IMR-90 (cell line): ENCODE measurements around the gene IGF2. TPM values are rescaled to one million over a fixed set of nuclear protein-coding genes. Genes with fewer than 3 reads are reported as not detected.

Experiments used
- ATAC-seq: fragments of 200-7000 bp; cut with Tn5 transposase; 2 replicates; pipeline ENCODE4 v1.9.1; 2020; ENCODE audit warnings: low read depth, mild to moderate bottlenecking, moderate library complexity
- BruUV-seq: library from RNA; stranded (reverse); fragments of 400-500 nt; replicated peaks from 2 replicates; lab custom pipeline; 2021; lab: Mats Ljungman, UMichigan
- CTCF ChIA-PET: fragments of 300-600 bp; formaldehyde crosslinking; extraction: SDS; loops from one replicate; lab custom pipeline; 2021; ENCODE audit warnings: antibody characterized with exemption; lab: Yijun Ruan, JAX
- POLR2A ChIA-PET: fragments of 300-600 bp; sonication (Branson Sonifier 250); formaldehyde crosslinking; loops from one replicate; lab custom pipeline; 2022; ENCODE audit warnings: antibody characterized with exemption; ENCODE audit not compliant: unreplicated experiment; lab: Charles Lee
- DNase-seq: peaks from one replicate; pipeline ENCODE4 v3.0.0; 2013
- H2AFZ ChIP-seq: replicated peaks from 2 replicates; pipeline ENCODE3; 2013; ENCODE audit warnings: low read length, mild to moderate bottlenecking; ENCODE audit not compliant: poor library complexity
- H2AK5ac ChIP-seq: 2 replicates; pipeline ENCODE4 v1.6.1; 2013; ENCODE audit warnings: low read depth, low read length, inconsistent platforms
- H2AK9ac ChIP-seq: replicated peaks from 2 replicates; pipeline ENCODE3; 2013; ENCODE audit warnings: mild to moderate bottlenecking, low read depth, low read length, moderate library complexity; ENCODE audit not compliant: poor library complexity
- H2BK120ac ChIP-seq: 2 replicates; pipeline ENCODE4 v1.6.1; 2013; ENCODE audit warnings: low read depth, low read length, inconsistent platforms
- H2BK15ac ChIP-seq: 3 replicates; pipeline ENCODE4 v1.6.1; 2013; ENCODE audit warnings: low read depth, low read length, inconsistent platforms
- H2BK20ac ChIP-seq: 2 replicates; pipeline ENCODE4 v1.6.1; 2013; ENCODE audit warnings: low read depth, mild to moderate bottlenecking, inconsistent platforms, low read length, moderate library complexity
- H2BK5ac ChIP-seq: 2 replicates; pipeline ENCODE4 v1.6.1; 2013; ENCODE audit warnings: mild to moderate bottlenecking, low read depth, low read length, inconsistent platforms; ENCODE audit not compliant: poor library complexity, severe bottlenecking
- H3K14ac ChIP-seq: replicated peaks from 2 replicates; pipeline ENCODE4 v1.6.1; 2013; ENCODE audit warnings: low read depth, low read length, inconsistent platforms
- H3K18ac ChIP-seq: 2 replicates; pipeline ENCODE4 v1.6.1; 2013; ENCODE audit warnings: low read depth, low read length, control low read depth
- H3K23ac ChIP-seq: 2 replicates; pipeline ENCODE4 v1.6.1; 2013; ENCODE audit warnings: low read depth, low read length, inconsistent platforms
- H3K27ac ChIP-seq: 2 replicates; pipeline ENCODE4 v1.5.1; 2013; ENCODE audit warnings: mild to moderate bottlenecking, control low read depth, low read length; ENCODE audit not compliant: insufficient read depth
- H3K27me3 ChIP-seq: 2 replicates; pipeline ENCODE4 v1.6.1; 2013; ENCODE audit warnings: low read length; ENCODE audit not compliant: control insufficient read depth, insufficient read depth
- H3K36me3 ChIP-seq: 2 replicates; pipeline ENCODE4 v1.6.1; 2013; ENCODE audit warnings: low read length, mixed read lengths; ENCODE audit not compliant: control insufficient read depth, insufficient read depth
- H3K4ac ChIP-seq: 2 replicates; pipeline ENCODE4 v1.6.1; 2013; ENCODE audit warnings: low read depth, low read length, inconsistent platforms
- H3K4me1 ChIP-seq: 2 replicates; pipeline ENCODE4 v1.6.1; 2013; ENCODE audit warnings: low read length, mixed read lengths; ENCODE audit not compliant: control insufficient read depth, insufficient read depth
- H3K4me2 ChIP-seq: 2 replicates; pipeline ENCODE4 v1.6.1; 2013; ENCODE audit warnings: low read depth, mild to moderate bottlenecking, control low read depth, low read length, moderate library complexity
- H3K4me3 ChIP-seq: 2 replicates; pipeline ENCODE4 v1.5.1; 2013; ENCODE audit warnings: low read depth, mild to moderate bottlenecking, control low read depth, low read length, moderate library complexity; ENCODE audit not compliant: insufficient read depth
- H3K56ac ChIP-seq: 2 replicates; pipeline ENCODE4 v1.6.1; 2013; ENCODE audit warnings: low read length, inconsistent platforms; ENCODE audit not compliant: insufficient read depth; ENCODE audit errors: extremely low read depth
- H3K79me1 ChIP-seq, 2 experiments: 2 replicates each; pipeline ENCODE4 v1.6.1; 2013; ENCODE audit warnings: low read length in 2 of 2, inconsistent platforms in 1 of 2, low read depth in 1 of 2
- H3K9ac ChIP-seq: 2 replicates; pipeline ENCODE4 v1.6.1; 2013; ENCODE audit warnings: low read depth, low read length, control low read depth
- H3K9me1 ChIP-seq: 2 replicates; pipeline ENCODE4 v1.6.1; 2013; ENCODE audit warnings: low read length, inconsistent platforms; ENCODE audit not compliant: insufficient read depth
- H3K9me3 ChIP-seq: 2 replicates; pipeline ENCODE4 v1.6.1; 2013; ENCODE audit warnings: low read length; ENCODE audit not compliant: control insufficient read depth, insufficient read depth
- H4K20me1 ChIP-seq: 2 replicates; pipeline ENCODE4 v1.6.1; 2013; ENCODE audit warnings: low read length, inconsistent platforms; ENCODE audit not compliant: insufficient read depth
- H4K5ac ChIP-seq: 2 replicates; pipeline ENCODE4 v1.6.1; 2013; ENCODE audit warnings: mild to moderate bottlenecking, low read depth, low read length, control low read depth
- H4K8ac ChIP-seq, 2 experiments: 2 replicates each; pipeline ENCODE4 v1.6.1; 2013; ENCODE audit warnings: low read depth in 2 of 2, low read length in 2 of 2, control low read depth in 1 of 2, inconsistent platforms in 1 of 2
- H4K91ac ChIP-seq: 2 replicates; pipeline ENCODE4 v1.6.1; 2013; ENCODE audit warnings: low read depth, low read length, inconsistent platforms; ENCODE audit not compliant: insufficient read depth
- ELK1 ChIP-seq: fragments of 150-350 bp; IDR thresholded peaks from 2 replicates; pipeline ENCODE4 v1.6.1; 2016; ENCODE audit warnings: low read depth, mild to moderate bottlenecking, low read length, moderate library complexity, borderline replicate concordance
- WGBS, 2 experiments: methylation state at CpG; one replicate each; pipeline versions ENCODE4 v1.1.5 to v1.1.7; 2013; ENCODE audit warnings: missing lambda C conversion rate in 2 of 2; ENCODE audit not compliant: insufficient read length in 1 of 2; ENCODE audit errors: extremely low coverage in 2 of 2; 5-methylcytosine and 5-hydroxymethylcytosine counted together
- dilution Hi-C: fragments of 300-500 bp; cut with HindIII; formaldehyde crosslinking; loops from one replicate; pipeline ENCODE4 v1.14.3; 2018; ENCODE audit warnings: low sequenced_read_pairs; ENCODE audit not compliant: unreplicated experiment
- in situ Hi-C: fragments of 300-500 bp; cut with MboI; formaldehyde crosslinking; loops from 3 replicates; pipeline ENCODE4 v1.14.3; 2019; ENCODE audit warnings: low sequenced_read_pairs, inconsistent platforms, mixed read lengths
- intact Hi-C: fragments of 100-400 bp; cut with micrococcal nuclease; formaldehyde crosslinking; loops from 2 replicates; pipeline ENCODE4 v1.10.0; 2022
- polyA plus RNA-seq, 3 experiments: library from polyadenylated mRNA; depleted of rRNA; stranded (reverse); fragments of >200 nt; gene quantifications; 2 replicates each; pipeline ENCODE4 v1.2.3, GENCODE V29; 2012; ENCODE audit warnings: low replicate concordance in 1 of 3
- total RNA-seq: library from RNA; depleted of rRNA; stranded (reverse); fragments of >200 nt; gene quantifications from 2 replicates; pipeline ENCODE4 v1.2.3, GENCODE V29; 2012

IGF2 gene
- total and polyA plus RNA-seq, 2 of the 4 experiments (the other 2 are of a cell fraction): 2.3 to 21.8 TPM

GRCh38 chr11:2158966-2159365 lies 19.8 kb upstream of the IGF2 start:
- dilution Hi-C loops: no loop called here
- POLR2A ChIA-PET: no interaction called here

More at GRCh38 chr11:2158966-2159365, 19.8 kb upstream of the IGF2 start:
- no peak for TF ChIP-seq ELK1
- no peak overlapping the region for H3K27ac ChIP-seq
- WGBS, 2 experiments: no CpG with 5 or more reads among the region's 10 CpGs
- H2AFZ ChIP-seq: no peak overlapping the region
- no peak overlapping the region for H2AK9ac ChIP-seq
- H3K9ac ChIP-seq: no peak overlapping the region
- no TSS peak for BruUV-seq
- ATAC-seq (no peak), DNase-seq (no peak)
- no peaks in the 10 kb centered on the region for H3K9me1 ChIP-seq
- H3K4me3 ChIP-seq: no peak overlapping the region
- H3K23ac ChIP-seq: no peak overlapping the region
- no peak overlapping the region for H4K5ac ChIP-seq
- H2AK5ac ChIP-seq: no peak overlapping the region
- no peak overlapping the region for H3K56ac ChIP-seq
- peaks cover 5% of the 10 kb centered on the region; the same call in 1 of the 2 replicates for H3K27me3 ChIP-seq
- no peak overlapping the region for H3K4ac ChIP-seq
- no peaks in the 10 kb centered on the region for H3K9me3 ChIP-seq
- no peaks in the 10 kb centered on the region for H3K36me3 ChIP-seq
- CTCF ChIA-PET: interaction anchor here (0.7 kb wide), 1 partner anchor 8 kb away, joined by 4 read pairs; no protein-coding TSS in a partner anchor
- in situ Hi-C loops: no loop called here
- H3K18ac ChIP-seq: no peak overlapping the region
- H4K20me1 ChIP-seq: no peaks in the 10 kb centered on the region
- H4K8ac ChIP-seq: no peak overlapping the region
- H2BK15ac ChIP-seq: no peak overlapping the region
- no peaks in the 10 kb centered on the region for H3K79me1 ChIP-seq
- intact Hi-C loops: no loop called here
- no peaks in the 10 kb centered on the region for H3K4me1 ChIP-seq
- no peak overlapping the region for H3K14ac ChIP-seq
- no peak overlapping the region for H2BK5ac ChIP-seq
- no peak overlapping the region for H2BK20ac ChIP-seq
- H3K4me2 ChIP-seq: no peak overlapping the region
- no peak overlapping the region for H2BK120ac ChIP-seq
- no peak overlapping the region for H4K91ac ChIP-seq
